ENCODE measurements around the gene PRSS37.

The PRSS37 gene

GRCh38 chr7:141872931-141873330 lies 31.6 kb upstream of the PRSS37 start:
- WGBS, 2 donors (ENCODE audit: extremely low coverage in 2 of 2, insufficient read length in 2 of 2, insufficient replicate concordance in 1 of 2) = no CpG with 5 or more reads among the region's 3 CpGs
- H3K18ac ChIP-seq (ENCODE audit: low read length) = no peak overlapping the region

GRCh38 chr7:141866974-141867373 lies 25.7 kb upstream of the PRSS37 start:
- Histone ChIP-seq H2BK15ac (ENCODE audit: low read length) (no peak overlapping the region), H3K4me2 (ENCODE audit: insufficient read depth, low read length, poor library complexity, severe bottlenecking) (no peak overlapping the region), H2BK12ac (ENCODE audit: low read length) (no peak overlapping the region), H3K4me1 (ENCODE audit: control insufficient read depth in 2 of 2, insufficient read depth in 1 of 2, low read depth in 1 of 2, low read length in 2 of 2) (no peaks in the 10 kb centered on the region), H2BK120ac (ENCODE audit: low read depth, low read length) (no peak overlapping the region), H3K18ac (ENCODE audit: low read length) (no peak overlapping the region), H2BK5ac (ENCODE audit: low read length) (no peak overlapping the region), H3K9me3 (replicated peaks in 1 of 2; ENCODE audit: control insufficient read depth in 2 of 2, insufficient read depth in 1 of 2, low read depth in 1 of 2, low read length in 2 of 2) (no peaks in the 10 kb centered on the region), H3K4me3 (ENCODE audit: low read length in 2 of 2) (no peak overlapping the region), H3K14ac (ENCODE audit: low read length) (no peak overlapping the region), H3K9ac (ENCODE audit: low read depth, low read length, poor library complexity) (no peak overlapping the region), H2AFZ (ENCODE audit: low read length) (no peak overlapping the region), H3K27me3 (ENCODE audit: control insufficient read depth in 3 of 3, insufficient read depth in 3 of 3, low read depth in 1 of 3, low read length in 3 of 3) (no peaks in the 10 kb centered on the region), H3K27ac (replicated peaks; ENCODE audit: low read length) (no peak overlapping the region), H3K79me1 (ENCODE audit: low read depth, low read length) (no peaks in the 10 kb centered on the region), H3K4ac (ENCODE audit: low read length) (no peak overlapping the region), H2AK5ac (ENCODE audit: low read depth, low read length) (no peak overlapping the region), H3K36me3 (replicated peaks in 1 of 2; ENCODE audit: control insufficient read depth in 2 of 2, insufficient read depth in 2 of 2, low read length in 2 of 2) (no peaks in the 10 kb centered on the region), H4K8ac (ENCODE audit: low read depth, low read length) (no peak overlapping the region), H3K23ac (ENCODE audit: low read depth, low read length, poor library complexity) (no peak overlapping the region), H4K91ac (ENCODE audit: low read depth, low read length, poor library complexity) (no peak overlapping the region)
- no CpG with 5 or more reads among the region's 2 CpGs for WGBS, 2 donors (ENCODE audit: extremely low coverage in 2 of 2, insufficient read length in 2 of 2, insufficient replicate concordance in 1 of 2)
- no peak for DNase-seq (ENCODE audit: low spot score)

More at GRCh38 chr7:141872931-141873330, 31.6 kb upstream of the PRSS37 start:
- H2AFZ ChIP-seq (ENCODE audit: low read length) = no peak overlapping the region
- no peak overlapping the region for H2BK5ac ChIP-seq (ENCODE audit: low read length)
- no peak overlapping the region for H2AK5ac ChIP-seq (ENCODE audit: low read depth, low read length)
- no peak overlapping the region for H3K4me2 ChIP-seq (ENCODE audit: insufficient read depth, low read length, poor library complexity, severe bottlenecking)
- no peak overlapping the region for H4K8ac ChIP-seq (ENCODE audit: low read depth, low read length)
- no peak overlapping the region for H2BK120ac ChIP-seq (ENCODE audit: low read depth, low read length)
- H3K4me3 ChIP-seq (ENCODE audit: low read length in 2 of 2) = no peak overlapping the region
- no peaks in the 10 kb centered on the region for H3K4me1 ChIP-seq (ENCODE audit: control insufficient read depth in 2 of 2, insufficient read depth in 1 of 2, low read depth in 1 of 2, low read length in 2 of 2)
- H3K79me1 ChIP-seq (ENCODE audit: low read depth, low read length) = no peaks in the 10 kb centered on the region
- H3K36me3 ChIP-seq (replicated peaks in 1 of 2; ENCODE audit: control insufficient read depth in 2 of 2, insufficient read depth in 2 of 2, low read length in 2 of 2) = no peaks in the 10 kb centered on the region
- no peak overlapping the region for H3K9ac ChIP-seq (ENCODE audit: low read depth, low read length, poor library complexity)
- no peaks in the 10 kb centered on the region for H3K27me3 ChIP-seq (ENCODE audit: control insufficient read depth in 3 of 3, insufficient read depth in 3 of 3, low read depth in 1 of 3, low read length in 3 of 3)
- no peak overlapping the region for H3K27ac ChIP-seq (replicated peaks; ENCODE audit: low read length)
- no peak overlapping the region for H3K14ac ChIP-seq (ENCODE audit: low read length)
- no peak for DNase-seq (ENCODE audit: low spot score)
- peaks cover 0 to 3% of the 10 kb centered on the region in 2 donors for H3K9me3 ChIP-seq (replicated peaks in 1 of 2; ENCODE audit: control insufficient read depth in 2 of 2, insufficient read depth in 1 of 2, low read depth in 1 of 2, low read length in 2 of 2)
- H3K4ac ChIP-seq (ENCODE audit: low read length) = no peak overlapping the region
- no peak overlapping the region for H4K91ac ChIP-seq (ENCODE audit: low read depth, low read length, poor library complexity)
- no peak overlapping the region for H2BK15ac ChIP-seq (ENCODE audit: low read length)
- H3K23ac ChIP-seq (ENCODE audit: low read depth, low read length, poor library complexity) = no peak overlapping the region
- H2BK12ac ChIP-seq (ENCODE audit: low read length) = no peak overlapping the region

- Histone ChIP-seq H3K23ac (ENCODE audit: low read depth, low read length, poor library complexity) (no peak overlapping the region), H4K91ac (ENCODE audit: low read depth, low read length, poor library complexity) (no peak overlapping the region)
- no peak for DNase-seq (ENCODE audit: low spot score)
Measured at GRCh38 chr7:141864765-141865447, 23.6 kb upstream of the PRSS37 start.

GRCh38 chr7:141860207-141860606 lies 18.9 kb upstream of the PRSS37 start:
- no peak overlapping the region for H3K14ac ChIP-seq (ENCODE audit: low read length)
- no peak overlapping the region for H4K91ac ChIP-seq (ENCODE audit: low read depth, low read length, poor library complexity)
- H2BK12ac ChIP-seq (ENCODE audit: low read length) = no peak overlapping the region
- H3K36me3 ChIP-seq (replicated peaks in 1 of 2; ENCODE audit: control insufficient read depth in 2 of 2, insufficient read depth in 2 of 2, low read length in 2 of 2) = no peaks in the 10 kb centered on the region
- no peak overlapping the region for H2AFZ ChIP-seq (ENCODE audit: low read length)
- H3K4ac ChIP-seq (ENCODE audit: low read length) = no peak overlapping the region
- no peak for DNase-seq (ENCODE audit: low spot score)
- no peaks in the 10 kb centered on the region for H3K79me1 ChIP-seq (ENCODE audit: low read depth, low read length)
- no peak overlapping the region for H3K4me2 ChIP-seq (ENCODE audit: insufficient read depth, low read length, poor library complexity, severe bottlenecking)
- H3K27ac ChIP-seq (replicated peaks; ENCODE audit: low read length) = no peak overlapping the region
- H3K18ac ChIP-seq (ENCODE audit: low read length) = no peak overlapping the region
- H4K8ac ChIP-seq (ENCODE audit: low read depth, low read length) = no peak overlapping the region
- no peak overlapping the region for H2BK120ac ChIP-seq (ENCODE audit: low read depth, low read length)
- no peak overlapping the region for H2BK5ac ChIP-seq (ENCODE audit: low read length)
- H3K27me3 ChIP-seq (ENCODE audit: control insufficient read depth in 3 of 3, insufficient read depth in 3 of 3, low read depth in 1 of 3, low read length in 3 of 3) = no peaks in the 10 kb centered on the region
- H3K9ac ChIP-seq (ENCODE audit: low read depth, low read length, poor library complexity) = no peak overlapping the region
- no peaks in the 10 kb centered on the region for H3K4me1 ChIP-seq (ENCODE audit: control insufficient read depth in 2 of 2, insufficient read depth in 1 of 2, low read depth in 1 of 2, low read length in 2 of 2)
- H3K9me3 ChIP-seq (replicated peaks in 1 of 2; ENCODE audit: control insufficient read depth in 2 of 2, insufficient read depth in 1 of 2, low read depth in 1 of 2, low read length in 2 of 2) = no peaks in the 10 kb centered on the region
- H2AK5ac ChIP-seq (ENCODE audit: low read depth, low read length) = no peak overlapping the region
- no peak overlapping the region for H3K23ac ChIP-seq (ENCODE audit: low read depth, low read length, poor library complexity)
- no CpG with 5 or more reads among the region's 2 CpGs for WGBS, 2 donors (ENCODE audit: extremely low coverage in 2 of 2, insufficient read length in 2 of 2, insufficient replicate concordance in 1 of 2)
- H3K4me3 ChIP-seq (ENCODE audit: low read length in 2 of 2) = no peak overlapping the region
- no peak overlapping the region for H2BK15ac ChIP-seq (ENCODE audit: low read length)

More at GRCh38 chr7:141864765-141865447, 23.6 kb upstream of the PRSS37 start:
- Histone ChIP-seq H2AFZ (ENCODE audit: low read length) (no peak overlapping the region), H3K79me1 (ENCODE audit: low read depth, low read length) (no peaks in the 10 kb centered on the region), H3K4me1 (ENCODE audit: control insufficient read depth in 2 of 2, insufficient read depth in 1 of 2, low read depth in 1 of 2, low read length in 2 of 2) (no peaks in the 10 kb centered on the region), H2BK120ac (ENCODE audit: low read depth, low read length) (no peak overlapping the region), H3K4me3 (ENCODE audit: low read length in 2 of 2) (no peak overlapping the region), H3K9me3 (replicated peaks in 1 of 2; ENCODE audit: control insufficient read depth in 2 of 2, insufficient read depth in 1 of 2, low read depth in 1 of 2, low read length in 2 of 2) (no peaks in the 10 kb centered on the region), H2BK12ac (ENCODE audit: low read length) (no peak overlapping the region), H3K27me3 (ENCODE audit: control insufficient read depth in 3 of 3, insufficient read depth in 3 of 3, low read depth in 1 of 3, low read length in 3 of 3) (no peaks in the 10 kb centered on the region), H3K27ac (replicated peaks; ENCODE audit: low read length) (no peak overlapping the region), H3K18ac (ENCODE audit: low read length) (no peak overlapping the region), H3K36me3 (replicated peaks in 1 of 2; ENCODE audit: control insufficient read depth in 2 of 2, insufficient read depth in 2 of 2, low read length in 2 of 2) (no peaks in the 10 kb centered on the region), H3K4me2 (ENCODE audit: insufficient read depth, low read length, poor library complexity, severe bottlenecking) (no peak overlapping the region), H3K14ac (ENCODE audit: low read length) (no peak overlapping the region), H2BK5ac (ENCODE audit: low read length) (no peak overlapping the region), H2AK5ac (ENCODE audit: low read depth, low read length) (no peak overlapping the region), H2BK15ac (ENCODE audit: low read length) (no peak overlapping the region), H3K9ac (ENCODE audit: low read depth, low read length, poor library complexity) (no peak overlapping the region), H4K8ac (ENCODE audit: low read depth, low read length) (no peak overlapping the region), H3K4ac (ENCODE audit: low read length) (no peak overlapping the region)
- no CpG with 5 or more reads among the region's 2 CpGs for WGBS, 2 donors (ENCODE audit: extremely low coverage in 2 of 2, insufficient read length in 2 of 2, insufficient replicate concordance in 1 of 2)

Data from neuronal stem cell (in vitro differentiated cells).